Stimulated activated CD4-positive, alpha-beta T cell treated with anti-CD3 and anti-CD28 coated beads, Interleukin-15, amount 100 ng/mL, for 24 hours (primary cell): Measurements from ENCODE around the gene RBBP8.

Source experiments
- DNase-seq: peaks from one replicate; pipeline ENCODE4 v3.0.0-alpha.2; 2020

Gene RBBP8

GRCh38 chr18:23003289-23003688 lies 70.2 kb downstream of the RBBP8 start:
- DNase-seq = no peak

GRCh38 chr18:23012249-23012648 lies 79.1 kb downstream of the RBBP8 start:
- no peak for DNase-seq

GRCh38 chr18:23020555-23021294 lies 87.6 kb downstream of the RBBP8 start:
- no peak for DNase-seq

GRCh38 chr18:23021623-23022022 lies 88.5 kb downstream of the RBBP8 start:
- no peak for DNase-seq

- DNase-seq = no peak
These were observed 99.0 kb downstream of the RBBP8 start for GRCh38 chr18:23032030-23032582.

- DNase-seq = no peak
These were observed 99.9 kb downstream of the RBBP8 start for GRCh38 chr18:23033056-23033455.

GRCh38 chr18:23036660-23037201 lies 103.6 kb downstream of the RBBP8 start:
- no peak for DNase-seq

- no peak for DNase-seq
These were observed 104.5 kb downstream of the RBBP8 start for GRCh38 chr18:23037646-23038045.

GRCh38 chr18:23038712-23039111 lies 105.6 kb downstream of the RBBP8 start:
- no peak for DNase-seq

GRCh38 chr18:23042133-23042532 lies 109.0 kb downstream of the RBBP8 start:
- DNase-seq = no peak

- DNase-seq = no peak
These were observed 110.8 kb downstream of the RBBP8 start for GRCh38 chr18:23043803-23044376.

GRCh38 chr18:23049698-23050373 lies 116.7 kb downstream of the RBBP8 start:
- DNase-seq = no peak

- DNase-seq = no peak
These were observed 120.8 kb downstream of the RBBP8 start for GRCh38 chr18:23053776-23054457.

GRCh38 chr18:23054553-23054952 lies 121.4 kb downstream of the RBBP8 start:
- no peak for DNase-seq

- DNase-seq = no peak
These were observed 123.2 kb downstream of the RBBP8 start for GRCh38 chr18:23056315-23056714.

- no peak for DNase-seq
These were observed 124.0 kb downstream of the RBBP8 start for GRCh38 chr18:23057096-23057495.

GRCh38 chr18:23058746-23059415 lies 125.8 kb downstream of the RBBP8 start:
- no peak for DNase-seq

GRCh38 chr18:23059541-23060465 lies 126.7 kb downstream of the RBBP8 start:
- no peak for DNase-seq

GRCh38 chr18:23062011-23062410 lies 128.9 kb downstream of the RBBP8 start:
- DNase-seq = no peak

- DNase-seq = no peak
These were observed 130.4 kb downstream of the RBBP8 start for GRCh38 chr18:23063502-23063901.

GRCh38 chr18:23065234-23065806 lies 132.2 kb downstream of the RBBP8 start:
- DNase-seq = no peak
